Progenitor cell of endocrine pancreas (in vitro differentiated cells): Measurements from ENCODE around the gene CEP128. TPM values are rescaled to one million over a fixed set of nuclear protein-coding genes. Genes with fewer than 3 reads are reported as not detected.

ENCODE experiments used
- DNase-seq: peaks from one replicate; pipeline ENCODE4 v3.0.0; 2021; ENCODE audit warnings: low spot score; ENCODE audit not compliant: unreplicated experiment
- H3K27ac Mint-ChIP-seq: 2 replicates; pipeline ENCODE4 v1.8.0; 2021; ENCODE audit warnings: mild to moderate bottlenecking, moderate library complexity, mixed read lengths
- H3K27me3 Mint-ChIP-seq: 2 replicates; pipeline ENCODE4 v1.8.0; 2021; ENCODE audit warnings: mixed read lengths
- H3K36me3 Mint-ChIP-seq: 2 replicates; pipeline ENCODE4 v1.8.0; 2022; ENCODE audit warnings: mixed read lengths; ENCODE audit not compliant: insufficient read depth
- H3K4me1 Mint-ChIP-seq: 2 replicates; pipeline ENCODE4 v1.8.0; 2021; ENCODE audit warnings: low read depth, mixed read lengths
- H3K4me3 Mint-ChIP-seq: 2 replicates; pipeline ENCODE4 v1.8.0; 2021; ENCODE audit warnings: low read depth, mild to moderate bottlenecking, moderate library complexity, mixed read lengths
- H3K9me3 Mint-ChIP-seq: 2 replicates; pipeline ENCODE4 v1.8.0; 2021; ENCODE audit warnings: low read depth, mixed read lengths
- total RNA-seq: library from RNA; stranded (reverse); gene quantifications from 2 replicates; pipeline ENCODE4 v1.2.1, GENCODE V29; 2021
- TF ChIP-seq, protein P1 (sequence below): fragments of 200-600 bp; sonication (generic); IDR thresholded peaks from one replicate; pipeline ENCODE4 v1.5.0; 2021; ENCODE audit warnings: antibody characterized with exemption, mild to moderate bottlenecking; ENCODE audit not compliant: unreplicated experiment

Gene CEP128
- total RNA-seq, 1 donor from 2014 or later = 15.9 TPM

DNA sequence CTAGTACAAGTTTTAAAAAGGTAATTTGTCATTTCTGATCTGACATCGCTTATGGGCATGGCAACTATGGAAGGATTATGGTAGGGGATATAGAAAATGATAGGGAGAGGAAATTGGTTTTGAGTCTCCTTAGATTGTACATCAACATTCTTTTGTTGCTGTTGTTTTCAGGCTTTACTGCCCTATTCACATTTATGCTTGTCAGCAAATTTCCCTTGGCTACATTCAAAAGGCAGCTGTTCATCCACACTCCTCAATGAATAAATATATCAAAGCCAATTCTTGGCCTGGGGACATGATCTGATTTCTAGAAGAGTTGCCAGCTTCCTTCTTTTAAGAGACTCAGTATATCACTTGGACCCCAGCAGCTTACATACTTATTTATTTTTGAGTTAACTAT is 283.4 kb downstream of the CEP128 start:
- H3K27me3 Mint-ChIP-seq = no peaks in the 10 kb centered on the region
- no peaks in the 10 kb centered on the region for H3K9me3 Mint-ChIP-seq
- no peak overlapping the region for H3K27ac Mint-ChIP-seq
- H3K4me1 Mint-ChIP-seq = peaks cover 3% of the 10 kb centered on the region
- DNase-seq = no peak
- TF ChIP-seq, protein P1, sequence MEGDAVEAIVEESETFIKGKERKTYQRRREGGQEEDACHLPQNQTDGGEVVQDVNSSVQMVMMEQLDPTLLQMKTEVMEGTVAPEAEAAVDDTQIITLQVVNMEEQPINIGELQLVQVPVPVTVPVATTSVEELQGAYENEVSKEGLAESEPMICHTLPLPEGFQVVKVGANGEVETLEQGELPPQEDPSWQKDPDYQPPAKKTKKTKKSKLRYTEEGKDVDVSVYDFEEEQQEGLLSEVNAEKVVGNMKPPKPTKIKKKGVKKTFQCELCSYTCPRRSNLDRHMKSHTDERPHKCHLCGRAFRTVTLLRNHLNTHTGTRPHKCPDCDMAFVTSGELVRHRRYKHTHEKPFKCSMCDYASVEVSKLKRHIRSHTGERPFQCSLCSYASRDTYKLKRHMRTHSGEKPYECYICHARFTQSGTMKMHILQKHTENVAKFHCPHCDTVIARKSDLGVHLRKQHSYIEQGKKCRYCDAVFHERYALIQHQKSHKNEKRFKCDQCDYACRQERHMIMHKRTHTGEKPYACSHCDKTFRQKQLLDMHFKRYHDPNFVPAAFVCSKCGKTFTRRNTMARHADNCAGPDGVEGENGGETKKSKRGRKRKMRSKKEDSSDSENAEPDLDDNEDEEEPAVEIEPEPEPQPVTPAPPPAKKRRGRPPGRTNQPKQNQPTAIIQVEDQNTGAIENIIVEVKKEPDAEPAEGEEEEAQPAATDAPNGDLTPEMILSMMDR = no peak
- H3K4me3 Mint-ChIP-seq = no peak overlapping the region
- peaks cover 1% of the 10 kb centered on the region for H3K36me3 Mint-ChIP-seq

DNA sequence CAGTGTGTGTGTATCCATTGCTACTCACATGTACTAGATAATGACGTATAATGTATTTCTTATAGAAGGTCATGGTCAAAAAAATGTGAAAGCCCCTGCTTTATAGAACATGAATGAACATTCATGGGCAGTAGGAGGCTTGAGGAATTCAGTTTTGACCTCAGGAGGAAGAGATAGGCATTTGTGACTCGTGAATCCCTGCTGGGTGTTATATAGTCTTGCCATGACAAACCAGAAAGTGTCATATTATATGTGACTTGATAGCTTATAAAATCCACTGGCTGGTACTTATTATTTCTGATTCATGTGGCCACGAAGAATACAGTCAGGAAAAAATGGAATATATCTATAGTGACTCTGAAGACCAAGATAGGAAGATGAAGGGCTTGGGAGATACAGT is 287.6 kb downstream of the CEP128 start:
- no peak overlapping the region for H3K4me3 Mint-ChIP-seq
- peaks cover 11% of the 10 kb centered on the region for H3K9me3 Mint-ChIP-seq
- H3K27me3 Mint-ChIP-seq = no peaks in the 10 kb centered on the region
- H3K4me1 Mint-ChIP-seq = peaks cover 3% of the 10 kb centered on the region
- H3K27ac Mint-ChIP-seq = no peak overlapping the region
- TF ChIP-seq, protein P1 = no peak
- DNase-seq = no peak
- peaks cover 10% of the 10 kb centered on the region for H3K36me3 Mint-ChIP-seq

DNA sequence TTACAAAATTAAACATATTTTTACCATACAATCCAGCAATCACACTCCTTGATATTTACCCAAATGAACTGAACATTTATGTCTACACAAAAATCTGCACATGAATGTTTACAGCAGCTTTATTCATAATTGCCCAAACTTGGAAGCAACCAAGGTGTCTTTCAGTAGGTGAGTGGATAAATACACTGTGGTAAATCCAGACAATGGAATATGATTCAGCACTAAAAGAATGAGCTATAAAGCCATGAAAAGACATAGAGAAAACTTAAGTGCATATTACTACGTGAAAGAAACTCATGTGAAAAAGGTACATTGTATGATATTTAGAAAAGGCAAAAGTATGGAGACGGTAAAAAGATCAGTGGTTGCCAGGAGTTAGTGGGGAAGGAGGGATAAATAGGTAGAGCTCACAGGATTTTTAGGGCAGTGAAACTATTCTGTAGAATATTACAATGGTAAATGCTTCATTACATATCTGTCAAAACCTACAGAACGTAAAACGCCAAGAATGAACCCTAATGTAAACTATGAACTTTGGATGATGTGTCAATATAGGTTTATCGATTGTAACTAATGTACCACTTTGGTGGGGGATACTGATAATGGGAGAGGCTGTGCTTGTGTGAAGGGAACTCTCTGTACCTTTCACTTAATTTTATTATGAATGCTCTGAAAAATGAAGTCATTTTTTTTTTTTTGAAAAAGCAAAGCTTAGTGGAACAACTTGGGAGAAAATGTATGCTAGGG is 295.7 kb downstream of the CEP128 start:
- H3K9me3 Mint-ChIP-seq = no peaks in the 10 kb centered on the region
- no peak overlapping the region for H3K27ac Mint-ChIP-seq
- DNase-seq = no peak
- no peaks in the 10 kb centered on the region for H3K4me1 Mint-ChIP-seq
- TF ChIP-seq, protein P1 = no peak
- H3K4me3 Mint-ChIP-seq = no peak overlapping the region
- no peaks in the 10 kb centered on the region for H3K36me3 Mint-ChIP-seq
- H3K27me3 Mint-ChIP-seq = no peaks in the 10 kb centered on the region

DNA sequence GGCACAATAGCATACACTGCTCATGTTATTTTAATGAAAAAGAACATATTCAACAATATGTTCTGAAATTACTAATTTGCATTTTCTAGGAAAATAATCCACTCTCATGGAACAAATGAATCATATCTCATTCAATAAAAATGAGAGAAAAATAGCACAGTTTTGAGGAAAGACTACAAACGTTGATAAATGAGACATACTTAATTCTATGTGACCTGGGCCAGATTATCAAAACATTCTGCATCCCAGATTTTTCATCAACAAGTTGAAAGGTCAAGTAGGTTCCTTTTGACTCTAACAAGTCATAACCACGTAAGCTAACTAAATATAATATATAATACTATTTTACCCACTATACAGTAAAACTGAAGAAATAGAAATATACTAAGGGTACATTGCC is 296.7 kb downstream of the CEP128 start:
- no peak for DNase-seq
- H3K27ac Mint-ChIP-seq = no peak overlapping the region
- no peaks in the 10 kb centered on the region for H3K36me3 Mint-ChIP-seq
- H3K9me3 Mint-ChIP-seq = no peaks in the 10 kb centered on the region
- H3K4me1 Mint-ChIP-seq = no peaks in the 10 kb centered on the region
- no peaks in the 10 kb centered on the region for H3K27me3 Mint-ChIP-seq
- TF ChIP-seq, protein P1 = no peak
- no peak overlapping the region for H3K4me3 Mint-ChIP-seq

DNA sequence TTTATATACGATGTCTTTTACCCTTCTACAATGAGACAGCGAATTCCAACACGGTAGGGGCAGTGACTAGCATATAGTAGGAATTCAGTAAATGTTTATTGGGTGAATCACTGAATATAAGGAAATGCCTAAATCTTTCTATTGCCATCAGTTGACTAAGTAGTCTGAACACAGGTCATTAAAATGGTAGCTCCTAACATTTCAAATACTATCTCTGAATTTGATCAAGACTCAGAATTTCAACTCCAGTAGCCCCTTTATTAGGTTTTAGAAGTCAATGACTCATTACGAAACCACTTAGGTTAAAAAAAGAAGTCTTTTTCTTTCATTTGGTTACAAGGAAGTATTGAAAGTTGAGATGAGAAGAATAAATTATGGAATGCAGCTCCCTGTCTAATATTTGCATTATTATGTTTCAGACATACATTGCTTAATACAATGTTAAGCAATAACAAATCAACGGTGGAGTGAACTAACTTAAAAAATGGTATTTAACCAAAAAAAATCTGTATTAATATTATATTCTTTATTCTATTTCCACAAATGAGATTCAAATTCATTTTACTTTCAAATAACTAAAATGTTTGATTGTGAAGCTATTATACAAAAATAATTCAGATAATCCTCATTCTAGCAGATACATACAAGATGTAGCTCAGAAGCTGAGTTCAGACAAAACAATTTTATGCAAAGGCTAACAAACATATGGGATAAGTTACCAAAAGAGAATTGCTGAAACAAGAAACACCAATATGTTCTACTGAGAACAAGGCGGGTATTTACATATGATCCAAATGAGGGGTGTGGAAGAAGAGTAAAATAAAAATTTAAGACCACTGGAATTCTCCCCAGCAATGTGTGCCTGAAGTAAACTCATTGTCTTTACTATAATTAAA is 302.7 kb downstream of the CEP128 start:
- TF ChIP-seq, protein P1 = no peak
- H3K4me3 Mint-ChIP-seq = no peak overlapping the region
- no peak overlapping the region for H3K27ac Mint-ChIP-seq
- no peaks in the 10 kb centered on the region for H3K36me3 Mint-ChIP-seq
- H3K27me3 Mint-ChIP-seq = no peaks in the 10 kb centered on the region
- DNase-seq = no peak
- H3K4me1 Mint-ChIP-seq = no peaks in the 10 kb centered on the region
- no peaks in the 10 kb centered on the region for H3K9me3 Mint-ChIP-seq
